ENCODE data around the gene HOXC10. TPM values are rescaled to one million over a fixed set of nuclear protein-coding genes. Genes with fewer than 3 reads are reported as not detected.
A peak's percentile ranks its signal among the peaks of the same experiment; 100 is the strongest.

Gene HOXC10
- total and polyA plus RNA-seq, 2 donors (not counting 1 experiment from before 2014, with no cell fraction given), result not detected

DNA sequence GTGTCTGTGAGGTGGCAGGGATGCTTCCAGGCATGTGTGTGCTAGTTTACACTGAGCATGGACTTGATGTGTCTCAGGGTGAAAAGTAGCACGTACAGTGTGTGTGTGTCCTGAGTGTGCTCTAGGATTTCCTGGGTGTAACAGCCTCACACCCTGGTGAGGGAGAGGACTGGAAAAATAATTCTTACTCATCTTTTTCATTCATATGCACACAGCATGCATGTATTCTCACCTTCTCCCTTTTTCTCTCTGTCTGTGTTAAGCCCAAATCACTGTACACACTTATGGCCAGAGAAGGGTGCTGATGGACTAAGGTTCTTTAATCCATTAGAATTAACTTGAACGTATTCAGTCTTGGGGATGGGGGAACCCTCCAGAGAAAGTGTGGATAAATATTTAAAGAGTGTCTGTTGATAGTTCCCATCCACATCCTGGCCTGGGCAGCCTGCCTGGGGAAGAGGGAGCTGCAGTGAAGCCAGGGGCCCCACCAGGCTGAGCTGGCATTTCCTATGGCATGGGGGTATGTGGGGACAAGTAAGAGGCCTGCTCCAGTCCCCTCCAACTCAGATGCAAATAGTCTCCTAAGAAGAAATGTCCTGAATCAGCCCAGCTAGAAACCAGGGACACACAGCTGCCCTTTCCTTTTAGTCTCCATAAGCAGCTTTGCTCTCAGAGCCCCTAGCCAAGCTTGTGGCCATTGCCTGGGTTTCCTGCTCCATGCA is 22.8 kb downstream of the HOXC10 start:
- ChIA-PET CTCF (interaction anchor here (0.8 to 6.7 kb wide), 8 partner anchors 20 to 354 kb away, joined by 3 to 159 read pairs (median 32); partner anchors contain the start of genes HOXC5, HOXC6 and SMUG1), POLR2A (interaction anchor here (0.6 kb wide), 1 partner anchor 209 kb away, joined by 3 read pairs; no protein-coding TSS in a partner anchor)
- Histone ChIP-seq H3K27ac (ENCODE audit: low read length in 2 of 2) (no peak overlapping the region), H3K4me3 (ENCODE audit: control extremely low read depth in 1 of 5, extremely low read depth in 1 of 5, insufficient read depth in 1 of 5, low read depth in 2 of 5, low read length in 4 of 5) (no peak overlapping the region), H3K9ac (ENCODE audit: low read length) (no peak overlapping the region), H3K9me3 (ENCODE audit: control extremely low read depth in 1 of 3, control insufficient read depth in 2 of 3, insufficient read depth in 1 of 3, low read length in 2 of 3) (peaks cover 0 to 43% (median 0%) of the 10 kb centered on the region in 3 donors), H4K20me1 (ENCODE audit: control insufficient read depth, insufficient read depth, low read length, poor library complexity, severe bottlenecking) (no peaks in the 10 kb centered on the region), H3K79me2 (ENCODE audit: control insufficient read depth, insufficient read depth, low read length) (no peaks in the 10 kb centered on the region), H3K4me1 (ENCODE audit: control insufficient read depth in 2 of 2, insufficient read depth in 2 of 2, low read length in 2 of 2) (peaks cover 30 to 55% of the 10 kb centered on the region in 2 donors), H3K27me3 (replicated peaks in 1 of 4; ENCODE audit: control extremely low read depth in 1 of 4, control insufficient read depth in 3 of 4, insufficient read depth in 4 of 4, low read length in 3 of 4) (peaks cover 0 to 91% (median 77%) of the 10 kb centered on the region in 4 experiments), H3K36me3 (replicated peaks in 1 of 2; ENCODE audit: control extremely low read depth in 1 of 2, control insufficient read depth in 1 of 2, extremely low read depth in 1 of 2, insufficient read depth in 2 of 2, low read length in 1 of 2) (no peaks in the 10 kb centered on the region), H2AFZ (ENCODE audit: insufficient read depth, low read depth, low read length, poor library complexity, severe bottlenecking) (no peak overlapping the region), H3K4me2 (replicated peaks; ENCODE audit: low read depth, low read length, poor library complexity, severe bottlenecking) (no peak overlapping the region)
- intact Hi-C loops (cut with micrococcal nuclease), result loop anchor here (5.0 to 10.0 kb wide), 3 partner anchors 45 to 357 kb away; partner anchors contain the start of genes CBX5, GPR84, HNRNPA1 and HOXC4
- peaks cover 74% of the 10 kb centered on the region for H3K27me3 Mint-ChIP-seq
- no peak for DNase-seq
- peak overlapping the region; percentile 5 for H3K27ac Mint-ChIP-seq
- H3K9me3 Mint-ChIP-seq (ENCODE audit: insufficient read depth), result no peaks in the 10 kb centered on the region
- no peak for ATAC-seq (ENCODE audit: low read depth)
- TF ChIP-seq CTCF (IDR thresholded peaks at IDR 0.05) (no peak), EZH2 (IDR thresholded peaks at IDR 0.05; ENCODE audit: borderline replicate concordance, insufficient read depth, low read depth, low read length, poor library complexity, severe bottlenecking) (no peak)
- no peak overlapping the region for H3K4me3 Mint-ChIP-seq
- peaks cover 32% of the 10 kb centered on the region for H3K4me1 Mint-ChIP-seq
- no CpG with 5 or more reads among the region's 2 CpGs for WGBS (ENCODE audit: insufficient coverage)

GRCh38 chr12:54008260-54008552 is 23.3 kb downstream of the HOXC10 start:
- no peak for ATAC-seq (ENCODE audit: low read depth)
- Histone ChIP-seq H3K4me2 (replicated peaks; ENCODE audit: low read depth, low read length, poor library complexity, severe bottlenecking) (no peak overlapping the region), H3K79me2 (ENCODE audit: control insufficient read depth, insufficient read depth, low read length) (no peaks in the 10 kb centered on the region), H3K9ac (ENCODE audit: low read length) (no peak overlapping the region), H3K9me3 (ENCODE audit: control extremely low read depth in 1 of 3, control insufficient read depth in 2 of 3, insufficient read depth in 1 of 3, low read length in 2 of 3) (peaks cover 0 to 43% (median 0%) of the 10 kb centered on the region in 3 donors), H3K27me3 (replicated peaks in 1 of 4; ENCODE audit: control extremely low read depth in 1 of 4, control insufficient read depth in 3 of 4, insufficient read depth in 4 of 4, low read length in 3 of 4) (peaks cover 0 to 91% (median 78%) of the 10 kb centered on the region in 4 experiments), H4K20me1 (ENCODE audit: control insufficient read depth, insufficient read depth, low read length, poor library complexity, severe bottlenecking) (no peaks in the 10 kb centered on the region), H3K4me1 (ENCODE audit: control insufficient read depth in 2 of 2, insufficient read depth in 2 of 2, low read length in 2 of 2) (peaks cover 30 to 60% of the 10 kb centered on the region in 2 donors), H3K4me3 (ENCODE audit: control extremely low read depth in 1 of 5, extremely low read depth in 1 of 5, insufficient read depth in 1 of 5, low read depth in 2 of 5, low read length in 4 of 5) (no peak overlapping the region), H3K27ac (ENCODE audit: low read length in 2 of 2) (no peak overlapping the region), H2AFZ (ENCODE audit: insufficient read depth, low read depth, low read length, poor library complexity, severe bottlenecking) (no peak overlapping the region), H3K36me3 (replicated peaks in 1 of 2; ENCODE audit: control extremely low read depth in 1 of 2, control insufficient read depth in 1 of 2, extremely low read depth in 1 of 2, insufficient read depth in 2 of 2, low read length in 1 of 2) (no peaks in the 10 kb centered on the region)
- DNase-seq, result no peak
- Mint-ChIP-seq H3K27ac (no peak overlapping the region), H3K9me3 (ENCODE audit: insufficient read depth) (no peaks in the 10 kb centered on the region), H3K4me3 (peak overlapping the region; percentile 8), H3K27me3 (peaks cover 74% of the 10 kb centered on the region), H3K4me1 (peaks cover 32% of the 10 kb centered on the region)
- 20% methylated on average over 1 of the region's 2 CpGs for WGBS (ENCODE audit: insufficient coverage)
- CTCF ChIA-PET, result interaction anchor here (0.8 to 6.7 kb wide), 7 partner anchors 24 to 354 kb away, joined by 3 to 159 read pairs (median 56); partner anchors contain the start of genes HOXC5 and SMUG1
- POLR2A ChIA-PET, result no interaction called here
- intact Hi-C loops (cut with micrococcal nuclease), result loop anchor here (5.0 to 10.0 kb wide), 3 partner anchors 44 to 357 kb away; partner anchors contain the start of genes CBX5, GPR84, HNRNPA1 and HOXC4
- TF ChIP-seq EZH2 (IDR thresholded peaks at IDR 0.05; ENCODE audit: borderline replicate concordance, insufficient read depth, low read depth, low read length, poor library complexity, severe bottlenecking) (no peak), CTCF (IDR thresholded peaks at IDR 0.05) (no peak)
